ENCODE results near the gene DISP3. TPM values are rescaled to one million over a fixed set of nuclear protein-coding genes. Genes with fewer than 3 reads are reported as not detected.

The DISP3 gene, protein sequence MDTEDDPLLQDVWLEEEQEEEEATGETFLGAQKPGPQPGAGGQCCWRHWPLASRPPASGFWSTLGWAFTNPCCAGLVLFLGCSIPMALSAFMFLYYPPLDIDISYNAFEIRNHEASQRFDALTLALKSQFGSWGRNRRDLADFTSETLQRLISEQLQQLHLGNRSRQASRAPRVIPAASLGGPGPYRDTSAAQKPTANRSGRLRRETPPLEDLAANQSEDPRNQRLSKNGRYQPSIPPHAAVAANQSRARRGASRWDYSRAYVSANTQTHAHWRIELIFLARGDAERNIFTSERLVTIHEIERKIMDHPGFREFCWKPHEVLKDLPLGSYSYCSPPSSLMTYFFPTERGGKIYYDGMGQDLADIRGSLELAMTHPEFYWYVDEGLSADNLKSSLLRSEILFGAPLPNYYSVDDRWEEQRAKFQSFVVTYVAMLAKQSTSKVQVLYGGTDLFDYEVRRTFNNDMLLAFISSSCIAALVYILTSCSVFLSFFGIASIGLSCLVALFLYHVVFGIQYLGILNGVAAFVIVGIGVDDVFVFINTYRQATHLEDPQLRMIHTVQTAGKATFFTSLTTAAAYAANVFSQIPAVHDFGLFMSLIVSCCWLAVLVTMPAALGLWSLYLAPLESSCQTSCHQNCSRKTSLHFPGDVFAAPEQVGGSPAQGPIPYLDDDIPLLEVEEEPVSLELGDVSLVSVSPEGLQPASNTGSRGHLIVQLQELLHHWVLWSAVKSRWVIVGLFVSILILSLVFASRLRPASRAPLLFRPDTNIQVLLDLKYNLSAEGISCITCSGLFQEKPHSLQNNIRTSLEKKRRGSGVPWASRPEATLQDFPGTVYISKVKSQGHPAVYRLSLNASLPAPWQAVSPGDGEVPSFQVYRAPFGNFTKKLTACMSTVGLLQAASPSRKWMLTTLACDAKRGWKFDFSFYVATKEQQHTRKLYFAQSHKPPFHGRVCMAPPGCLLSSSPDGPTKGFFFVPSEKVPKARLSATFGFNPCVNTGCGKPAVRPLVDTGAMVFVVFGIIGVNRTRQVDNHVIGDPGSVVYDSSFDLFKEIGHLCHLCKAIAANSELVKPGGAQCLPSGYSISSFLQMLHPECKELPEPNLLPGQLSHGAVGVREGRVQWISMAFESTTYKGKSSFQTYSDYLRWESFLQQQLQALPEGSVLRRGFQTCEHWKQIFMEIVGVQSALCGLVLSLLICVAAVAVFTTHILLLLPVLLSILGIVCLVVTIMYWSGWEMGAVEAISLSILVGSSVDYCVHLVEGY (N-terminal part only)
- under 0.01 TPM in 2 replicates for total RNA-seq

DNA sequence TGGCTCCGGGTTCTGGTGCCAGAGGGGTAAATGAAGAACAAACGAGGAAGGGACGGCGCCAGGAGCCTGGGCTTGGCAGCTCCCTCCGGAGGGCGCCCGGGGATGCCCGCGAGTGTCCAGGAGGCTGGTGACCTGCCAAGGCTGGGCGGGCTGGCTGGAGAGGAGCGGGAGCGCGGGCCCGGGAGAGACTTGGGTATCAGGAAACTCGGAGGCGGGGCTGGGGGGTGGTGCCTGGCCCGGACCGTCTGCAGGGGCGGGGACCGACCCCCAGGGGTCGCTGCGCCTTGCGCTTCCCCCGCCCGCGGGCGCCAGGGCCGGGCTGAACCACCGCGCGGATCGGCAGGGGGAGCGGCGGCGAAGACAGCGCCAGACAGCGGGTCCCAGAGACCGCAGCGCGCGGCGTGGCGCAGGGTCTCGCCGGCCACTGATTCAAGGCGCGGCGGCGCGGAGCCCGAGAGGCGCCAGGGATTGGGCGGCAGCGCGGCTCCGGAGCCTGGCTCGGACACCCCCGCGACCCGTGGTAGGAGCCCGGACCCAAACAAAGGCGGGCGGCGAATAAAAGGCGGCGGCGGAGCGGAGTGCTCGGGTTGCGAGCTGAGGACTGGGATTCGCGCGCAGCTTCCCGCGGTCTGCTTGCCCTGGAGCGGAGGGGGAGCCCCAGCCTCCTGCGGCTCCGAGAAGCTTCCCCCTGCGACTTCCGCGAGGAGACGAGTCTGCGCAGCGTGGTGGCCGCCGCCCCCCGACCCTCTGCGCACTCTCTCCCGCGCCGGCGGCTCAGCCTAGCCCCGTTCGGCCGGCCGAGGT lies at the start of gene DISP3:
Gene DISP3, plus strand, starts transcription at position 585 of the 804 bp plus-strand sequence. CDS start 21,838 bp downstream, outside the sequence.

Other genes with a start within 250 kb of the DISP3 start
- 37.5 and 49.4 TPM in 2 replicates for gene MTOR, start 216.6 kb upstream of the DISP3 start, total RNA-seq
- gene UBIAD1, start 206.0 kb upstream of the DISP3 start, total RNA-seq: 7.4 and 9.5 TPM in 2 replicates
- gene FBXO2, start 175.3 kb downstream of the DISP3 start, total RNA-seq: 0.22 and 1.2 TPM in 2 replicates
- gene FBXO44, start 175.7 kb downstream of the DISP3 start, total RNA-seq: 10.0 and 24.5 TPM in 2 replicates
- gene FBXO6, start 185.0 kb downstream of the DISP3 start, total RNA-seq: 6.6 and 6.8 TPM in 2 replicates
- 40.9 and 86.3 TPM in 2 replicates for gene MAD2L2, start 202.0 kb downstream of the DISP3 start, total RNA-seq
- under 0.01 and 0.12 TPM in 2 replicates for gene DRAXIN, start 212.6 kb downstream of the DISP3 start, total RNA-seq